H1 (cell line): ENCODE results near the gene GADL1. TPM values are rescaled to one million over a fixed set of nuclear protein-coding genes. Genes with fewer than 3 reads are reported as not detected.

ENCODE experiments used
- CTCF ChIA-PET: fragments of 300-600 bp; sonication (Branson Sonifier 250); formaldehyde crosslinking; loops from one replicate; lab custom pipeline; 2021; ENCODE audit not compliant: partially characterized antibody; lab: Charles Lee
- POLR2A ChIA-PET: fragments of 300-600 bp; sonication (Branson Sonifier 250); formaldehyde crosslinking; loops from one replicate; lab custom pipeline; 2021; ENCODE audit warnings: inconsistent platforms; ENCODE audit not compliant: partially characterized antibody; lab: Charles Lee
- DNase-seq, 2 experiments: peaks; one replicate each; pipeline versions ENCODE4 v3.0.0 to v3.0.0-alpha.2; 2010 to 2022; ENCODE audit warnings: low spot score in 2 of 2, low read depth in 1 of 2, mixed read lengths in 1 of 2
- FAIRE-seq: peaks from 2 replicates; lab custom pipeline; 2011; peaks lifted over from hg19 to GRCh38; lab: Jason Lieb, UNC
- H2AFZ ChIP-seq: 2 replicates; pipeline ENCODE4 v1.8.1; 2012; ENCODE audit warnings: low read length, inconsistent platforms
- H2AK5ac ChIP-seq: 2 replicates; pipeline ENCODE4 v1.6.1; 2013; ENCODE audit warnings: low read depth, low read length
- H2BK120ac ChIP-seq: replicated peaks from 2 replicates; pipeline ENCODE3; 2013; ENCODE audit warnings: low read depth, low read length, inconsistent platforms
- H2BK12ac ChIP-seq: 2 replicates; pipeline ENCODE4 v1.6.1; 2013; ENCODE audit warnings: low read depth, low read length
- H2BK15ac ChIP-seq: 2 replicates; pipeline ENCODE4 v1.6.1; 2013; ENCODE audit warnings: low read length
- H2BK20ac ChIP-seq: 2 replicates; pipeline ENCODE4 v1.6.1; 2013; ENCODE audit warnings: low read length
- H2BK5ac ChIP-seq: 2 replicates; pipeline ENCODE4 v1.6.1; 2013; ENCODE audit warnings: low read depth, low read length
- H3K14ac ChIP-seq: 2 replicates; pipeline ENCODE4 v1.6.1; 2013; ENCODE audit warnings: inconsistent platforms; ENCODE audit not compliant: insufficient read length
- H3K18ac ChIP-seq: 2 replicates; pipeline ENCODE4 v1.6.1; 2013; ENCODE audit warnings: low read length; ENCODE audit errors: extremely low read depth
- H3K23ac ChIP-seq: 2 replicates; pipeline ENCODE4 v1.6.1; 2013; ENCODE audit warnings: inconsistent platforms; ENCODE audit not compliant: insufficient read length
- H3K23me2 ChIP-seq: 2 replicates; pipeline ENCODE4 v1.6.1; 2013; ENCODE audit warnings: low read depth, low read length
- H3K27ac ChIP-seq: 2 replicates; pipeline ENCODE4 v1.6.1; 2011; ENCODE audit warnings: low read depth, low read length, inconsistent platforms
- H3K27me3 ChIP-seq, 4 experiments: replicated peaks in 1 of 4; 1 replicate in 1 of 4; 2 replicates in 3 of 4; pipeline versions ENCODE4 v1.6.1 to v1.8.1; 2011 to 2013; ENCODE audit warnings: low read length in 3 of 4, mild to moderate bottlenecking in 3 of 4, inconsistent platforms in 2 of 4, mixed read lengths in 2 of 4, moderate library complexity in 1 of 4; ENCODE audit not compliant: control insufficient read depth in 3 of 4, insufficient read depth in 3 of 4; ENCODE audit errors: extremely low read depth in 1 of 4
- H3K36me3 ChIP-seq, 4 experiments: 2 replicates each; pipeline versions ENCODE4 v1.6.1 to v1.8.1; 2011 to 2013; ENCODE audit warnings: mild to moderate bottlenecking in 4 of 4, low read length in 3 of 4, moderate library complexity in 2 of 4, control low read depth in 1 of 4, inconsistent platforms in 1 of 4; ENCODE audit not compliant: insufficient read depth in 4 of 4, control insufficient read depth in 2 of 4
- H3K4ac ChIP-seq: replicated peaks from 2 replicates; pipeline ENCODE3; 2013; ENCODE audit warnings: low read length, low read depth, mixed read lengths, inconsistent platforms; ENCODE audit not compliant: insufficient read length
- H3K4me1 ChIP-seq, 4 experiments: replicated peaks in 1 of 4; 1 replicate in 1 of 4; 2 replicates in 3 of 4; pipeline versions ENCODE4 v1.6.1 to v1.8.1; 2011 to 2013; ENCODE audit warnings: low read length in 3 of 4, inconsistent platforms in 2 of 4, mixed read lengths in 1 of 4; ENCODE audit not compliant: insufficient read depth in 4 of 4, control insufficient read depth in 3 of 4
- H3K4me2 ChIP-seq, 2 experiments: 2 replicates each; pipeline versions ENCODE4 v1.6.1 to v1.8.1; 2011 to 2013; ENCODE audit warnings: low read depth in 2 of 2, low read length in 2 of 2, control low read depth in 1 of 2, inconsistent platforms in 1 of 2, mild to moderate bottlenecking in 1 of 2; ENCODE audit not compliant: insufficient read depth in 1 of 2
- H3K4me3 ChIP-seq, 4 experiments: fragments of 200-600, 300-600 bp in 1 of 4; sonication (generic), shearing (Covaris generic), sonication (Bioruptor Twin) in 1 of 4; 2 replicates each; pipeline versions ENCODE4 v1.5.1 to v1.8.1; 2011 to 2016; ENCODE audit warnings: low read length in 4 of 4, low read depth in 3 of 4, control low read depth in 2 of 4, inconsistent platforms in 2 of 4, mild to moderate bottlenecking in 2 of 4, mixed read lengths in 1 of 4, moderate library complexity in 1 of 4; ENCODE audit not compliant: insufficient read depth in 2 of 4; ENCODE audit errors: extremely low read depth in 1 of 4
- H3K56ac ChIP-seq: replicated peaks from 2 replicates; pipeline ENCODE3; 2013; ENCODE audit warnings: low read depth, mild to moderate bottlenecking, mixed read lengths, low read length, inconsistent platforms; ENCODE audit not compliant: insufficient read length
- H3K79me1 ChIP-seq: 2 replicates; pipeline ENCODE4 v1.6.1; 2013; ENCODE audit warnings: low read depth, low read length, control low read depth
- H3K79me2 ChIP-seq, 2 experiments: 2 replicates each; pipeline versions ENCODE4 v1.6.1 to v1.8.1; 2012 to 2013; ENCODE audit warnings: low read length in 2 of 2, mild to moderate bottlenecking in 2 of 2, inconsistent platforms in 1 of 2; ENCODE audit not compliant: insufficient read depth in 2 of 2, control insufficient read depth in 1 of 2
- H3K9ac ChIP-seq, 4 experiments: replicated peaks in 1 of 4; 1 replicate in 1 of 4; 2 replicates in 3 of 4; pipeline versions ENCODE4 v1.6.1 to v1.8.1; 2011 to 2013; ENCODE audit warnings: low read depth in 3 of 4, low read length in 3 of 4, control low read depth in 2 of 4, mild to moderate bottlenecking in 2 of 4, moderate library complexity in 2 of 4, inconsistent platforms in 1 of 4; ENCODE audit errors: extremely low read depth in 1 of 4
- H3K9me3 ChIP-seq, 2 experiments: 2 replicates each; pipeline versions ENCODE4 v1.6.1 to v1.8.1; 2012 to 2013; ENCODE audit warnings: mild to moderate bottlenecking in 2 of 2, moderate library complexity in 2 of 2, control low read depth in 1 of 2, inconsistent platforms in 1 of 2, low read depth in 1 of 2, low read length in 1 of 2, mixed read lengths in 1 of 2; ENCODE audit not compliant: insufficient read depth in 2 of 2
- H4K20me1 ChIP-seq, 2 experiments: replicated peaks in 1 of 2; 2 replicates each; pipeline versions ENCODE3 to v1.8.1; 2011 to 2013; ENCODE audit warnings: inconsistent platforms in 2 of 2, low read length in 2 of 2, mild to moderate bottlenecking in 1 of 2; ENCODE audit not compliant: insufficient read depth in 2 of 2, control insufficient read depth in 1 of 2
- H4K5ac ChIP-seq: 2 replicates; pipeline ENCODE4 v1.6.1; 2013; ENCODE audit warnings: low read length, low read depth, mixed read lengths, inconsistent platforms; ENCODE audit not compliant: insufficient read length
- H4K8ac ChIP-seq: 2 replicates; pipeline ENCODE4 v1.8.0; 2013; ENCODE audit warnings: mild to moderate bottlenecking, moderate library complexity, low read length, inconsistent platforms; ENCODE audit not compliant: insufficient read depth; ENCODE audit errors: extremely low read depth
- H4K91ac ChIP-seq: replicated peaks from 2 replicates; pipeline ENCODE3; 2013; ENCODE audit warnings: low read length, mixed read lengths, inconsistent platforms; ENCODE audit not compliant: insufficient read length
- JUN ChIP-seq: IDR thresholded peaks from 2 replicates; pipeline ENCODE4 v1.6.1; 2011; ENCODE audit warnings: low read depth, mild to moderate bottlenecking, improper control_type of control experiment, low read length
- WGBS, 2 experiments: shearing (Covaris generic) in 1 of 2; methylation state at CpG; one replicate each; pipeline versions ENCODE4 v1.1.6 to v1.1.7; 2013 to 2015; ENCODE audit warnings: low lambda C conversion rate in 2 of 2, mixed read lengths in 2 of 2, inconsistent platforms in 1 of 2, low coverage in 1 of 2, missing lambda C conversion rate in 1 of 2; ENCODE audit not compliant: insufficient replicate concordance in 2 of 2, insufficient coverage in 1 of 2, insufficient read length in 1 of 2; ENCODE audit errors: extremely low coverage in 1 of 2, missing lambda C conversion rate in 1 of 2; 5-methylcytosine and 5-hydroxymethylcytosine counted together
- polyA plus RNA-seq, 7 experiments: library from polyadenylated mRNA; depleted of rRNA in 3 of 7; stranded (reverse) in 5 of 7; unstranded in 2 of 7; fragments of >200 nt in 5 of 7; fragments of 200-250 nt in 2 of 7; gene quantifications; 1 replicate in 5 of 7; 2 replicates in 1 of 7; 4 replicates in 1 of 7; pipeline versions ENCODE4 v1.2.1 to v1.2.3, GENCODE V29; 2011 to 2013; ENCODE audit warnings: missing spikeins in 2 of 7, mixed read lengths in 2 of 7
- total RNA-seq: library from RNA; stranded (reverse); fragmentation: NEBNext Ultra II Directional; extraction: Animal tissue kit (Norgen Biotek cat#: 25700); gene quantifications from 2 replicates; pipeline ENCODE4 v1.2.1, GENCODE V29; 2021

The GADL1 gene
- total and polyA plus RNA-seq, 2 of the 8 experiments (the other 6 are each of a cell fraction or from before 2014, with no cell fraction given) = 0.03 to 0.30 TPM

GRCh38 chr3:30862004-30862403 is 32.5 kb downstream of the GADL1 start:
- Histone ChIP-seq H3K4me1 (no peaks in the 10 kb centered on the region), H3K18ac (no peak overlapping the region), H2BK15ac (no peak overlapping the region), H2BK120ac (no peak overlapping the region), H3K27me3 (no peaks in the 10 kb centered on the region), H4K91ac (no peak overlapping the region), H3K4me2 (no peak overlapping the region), H2AK5ac (no peak overlapping the region)
- no peak for FAIRE-seq
- no peak for TF ChIP-seq JUN
- TF ChIP-seq, all 59 proteins: peak for 0
- no peak overlapping the region for H2AFZ ChIP-seq
- no peaks in the 10 kb centered on the region for H4K20me1 ChIP-seq
- no peaks in the 10 kb centered on the region for H3K36me3 ChIP-seq
- no peak overlapping the region for H2BK5ac ChIP-seq
- H4K8ac ChIP-seq = no peak overlapping the region
- H3K56ac ChIP-seq = no peak overlapping the region
- no peak overlapping the region for H3K4ac ChIP-seq
- no peak overlapping the region for H2BK12ac ChIP-seq
- H3K23me2 ChIP-seq = no peaks in the 10 kb centered on the region; the same call in 1 of the 2 replicates
- H4K5ac ChIP-seq = no peak overlapping the region
- WGBS, 2 experiments = 77% methylated on average over 2 of the region's 2 CpGs; no CpG with 5 or more reads in 1 of the 2 experiments
- CTCF ChIA-PET = interaction anchor here (2.3 kb wide), 1 partner anchor 10 kb away, joined by 7 read pairs; no protein-coding TSS in a partner anchor
- H3K79me2 ChIP-seq = no peaks in the 10 kb centered on the region
- POLR2A ChIA-PET = no interaction called here
- H3K9me3 ChIP-seq = no peaks in the 10 kb centered on the region
- H2BK20ac ChIP-seq = no peak overlapping the region
- no peak for DNase-seq
- H3K9ac ChIP-seq = no peak overlapping the region
- H3K23ac ChIP-seq = no peak overlapping the region
- no peaks in the 10 kb centered on the region for H3K79me1 ChIP-seq
- no peak overlapping the region for H3K14ac ChIP-seq
- H3K4me3 ChIP-seq = no peak overlapping the region
- H3K27ac ChIP-seq = no peak overlapping the region
